ENCODE measurements around the gene CASP10.
"Not testable (repeated sequence)": the region's sequence is repeated elsewhere in the genome, so short reads cannot be mapped to it uniquely, and the experiment has no call there.

CASP10 gene

DNA sequence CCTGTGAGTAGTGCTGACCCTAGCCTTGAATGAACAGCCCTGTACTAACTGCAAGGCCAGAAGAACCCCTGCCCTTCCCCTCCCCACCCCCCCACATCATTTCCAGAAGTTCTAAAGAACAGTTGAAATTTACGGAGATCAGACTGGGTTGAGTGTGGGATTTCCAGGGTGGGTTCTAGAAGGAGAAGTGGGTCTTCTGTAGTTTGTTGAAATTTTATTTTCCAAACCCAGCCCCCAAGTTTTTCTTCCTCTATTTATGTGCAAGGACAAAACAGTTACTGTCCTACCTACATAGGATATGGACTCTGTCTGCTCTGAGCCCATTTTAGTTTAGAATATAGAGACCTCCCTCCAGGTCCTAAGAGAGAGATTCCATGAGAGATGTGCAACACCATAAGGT is 26.3 kb upstream of the CASP10 start:
- DNase-seq, result no peak

- DNase-seq, result no peak
Measured at GRCh38 chr2:201157694-201158093, 25.2 kb upstream of the CASP10 start.

DNA sequence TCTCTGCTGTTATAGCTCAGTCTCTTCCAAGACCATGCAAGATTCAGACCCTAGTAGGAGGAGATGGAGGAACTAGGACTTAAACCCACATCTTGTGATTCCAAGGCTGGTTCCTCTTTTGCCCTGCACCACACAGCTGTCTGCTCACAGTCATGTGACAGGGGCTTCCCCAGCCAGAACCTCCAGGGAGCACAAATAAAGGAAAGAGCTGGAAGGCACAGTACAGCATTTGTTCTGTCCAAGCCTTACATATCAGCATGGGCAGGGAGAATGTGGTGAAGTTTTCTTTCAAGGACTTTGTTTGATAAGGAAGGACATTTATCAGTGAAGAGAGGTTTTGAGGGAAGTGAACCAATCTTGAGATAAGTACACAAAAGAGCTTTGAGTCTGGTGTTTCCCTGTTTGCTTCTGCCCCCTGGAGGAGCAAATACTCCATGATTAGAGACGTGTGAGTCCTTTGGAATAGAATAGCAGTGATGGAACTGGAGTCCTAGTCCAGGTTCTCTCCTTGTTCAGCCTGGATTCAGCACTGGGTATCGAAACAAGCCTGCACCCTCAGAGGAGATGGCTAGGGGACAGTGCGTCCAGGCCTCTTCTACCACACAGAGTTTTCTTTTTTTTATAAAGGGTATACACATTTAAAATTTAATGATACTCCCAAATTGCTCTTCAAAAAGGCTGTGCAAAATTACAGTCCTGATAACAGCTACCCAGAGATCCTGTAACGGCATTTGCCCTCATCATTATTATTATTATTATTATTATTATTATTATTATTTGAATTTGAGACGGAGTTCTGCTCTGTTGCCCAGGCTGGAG is 24.6 kb upstream of the CASP10 start:
- DNase-seq, result no peak

GRCh38 chr2:201164166-201164565 is 18.8 kb upstream of the CASP10 start:
- no peak for DNase-seq

DNA sequence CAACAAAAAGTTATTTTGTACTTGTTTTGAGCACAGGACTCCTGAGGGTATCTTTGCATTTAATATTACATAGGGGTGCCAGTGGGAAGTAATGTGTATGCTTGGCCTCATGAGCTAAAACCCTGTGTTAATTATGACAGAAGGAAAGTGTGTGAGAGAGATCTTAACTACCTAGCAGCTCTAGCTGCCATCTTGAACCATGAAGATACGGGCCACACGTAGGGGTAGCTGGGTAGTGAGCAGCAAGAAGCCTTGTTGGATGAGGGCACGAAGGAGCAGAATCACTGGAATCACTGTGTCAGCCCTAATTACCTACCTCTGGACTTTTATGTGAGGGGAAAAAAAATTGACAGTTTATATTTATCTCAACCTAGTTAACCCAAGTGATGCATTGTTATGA is 15.4 kb upstream of the CASP10 start:
- DNase-seq, result no peak

DNA sequence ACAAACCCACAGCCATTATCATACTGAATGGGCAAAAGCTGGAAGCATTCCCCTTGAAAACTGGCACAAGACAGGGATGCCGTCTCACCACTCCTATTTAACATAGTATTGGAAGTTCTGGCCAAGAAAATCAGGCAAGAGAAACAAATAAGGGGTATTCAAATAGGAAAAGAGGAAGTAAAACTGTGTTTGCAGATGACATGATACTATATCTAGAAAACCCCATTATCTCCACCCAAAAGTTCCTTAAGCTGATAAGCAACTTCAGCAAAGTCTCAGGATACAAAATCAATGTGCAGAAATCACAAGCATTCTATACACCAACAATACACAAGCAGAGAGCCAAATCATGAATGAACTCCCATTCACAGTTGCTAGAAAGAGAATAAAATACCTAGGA is 14.4 kb upstream of the CASP10 start:
- not testable (repeated sequence) for DNase-seq

GRCh38 chr2:201171259-201171814 is 11.6 kb upstream of the CASP10 start:
- no peak for DNase-seq

DNA sequence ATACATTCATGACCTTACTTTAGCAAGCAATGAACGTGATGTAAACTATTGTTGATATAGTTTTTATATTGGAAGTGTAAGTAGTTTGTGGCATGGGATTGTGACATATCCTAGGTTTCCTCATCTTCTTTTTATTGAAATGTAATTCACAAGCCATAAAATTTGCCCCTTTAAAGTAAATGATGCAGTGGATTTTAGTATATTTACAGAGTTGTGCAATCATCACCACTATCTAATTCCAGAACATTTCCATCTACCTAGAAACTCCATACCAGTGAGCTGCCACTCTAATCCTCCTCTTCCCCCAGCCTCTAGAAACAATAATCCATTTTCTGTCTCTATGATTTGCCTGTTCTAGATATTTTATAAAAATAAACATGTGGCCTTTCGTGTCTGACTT is 10.7 kb upstream of the CASP10 start:
- DNase-seq, result no peak

GRCh38 chr2:201174687-201175086 is 8.3 kb upstream of the CASP10 start:
- DNase-seq, result no peak

- no peak for DNase-seq
Measured at GRCh38 chr2:201176081-201176481, 6.9 kb upstream of the CASP10 start.

DNA sequence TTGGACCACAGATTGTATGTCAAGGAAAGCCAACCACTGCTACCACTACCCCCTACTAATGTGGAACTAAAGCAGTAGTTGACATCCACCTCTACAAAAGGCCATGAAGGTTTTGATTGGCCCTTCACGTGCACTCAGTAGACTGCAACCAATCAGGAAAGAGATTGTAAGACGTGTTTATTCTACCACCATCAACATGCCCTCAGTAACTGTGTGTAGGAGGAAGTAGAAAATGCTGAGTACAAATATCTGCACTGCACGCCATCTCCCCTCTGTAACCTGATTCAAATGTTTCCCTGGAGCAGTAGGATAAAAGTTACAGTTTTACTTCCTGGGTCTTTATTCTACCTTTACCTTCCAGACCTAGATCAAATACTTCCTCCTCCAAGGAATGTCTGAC is 2.9 kb upstream of the CASP10 start:
- DNase-seq, result no peak

DNA sequence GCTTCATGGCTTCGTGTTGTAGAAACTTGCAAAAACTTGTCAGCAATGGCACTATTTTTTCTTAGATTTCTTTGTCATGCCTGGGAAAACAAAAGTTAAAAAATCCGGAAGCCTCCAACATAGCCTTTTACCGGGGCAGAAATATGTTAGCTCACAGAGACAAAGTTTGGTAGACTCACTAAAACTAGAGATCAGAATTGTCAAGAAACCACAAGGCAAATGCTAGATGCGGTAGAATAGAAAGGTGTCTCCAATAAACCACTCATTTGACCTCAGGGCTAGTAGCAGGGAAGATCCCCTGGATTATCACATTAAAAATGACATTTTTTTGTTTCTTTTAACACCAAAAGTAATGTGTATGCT is 405 bp downstream of the CASP10 start:
- no peak for DNase-seq

GRCh38 chr2:201183835-201184234 is 894 bp downstream of the CASP10 start:
- not testable (repeated sequence) for DNase-seq

DNA sequence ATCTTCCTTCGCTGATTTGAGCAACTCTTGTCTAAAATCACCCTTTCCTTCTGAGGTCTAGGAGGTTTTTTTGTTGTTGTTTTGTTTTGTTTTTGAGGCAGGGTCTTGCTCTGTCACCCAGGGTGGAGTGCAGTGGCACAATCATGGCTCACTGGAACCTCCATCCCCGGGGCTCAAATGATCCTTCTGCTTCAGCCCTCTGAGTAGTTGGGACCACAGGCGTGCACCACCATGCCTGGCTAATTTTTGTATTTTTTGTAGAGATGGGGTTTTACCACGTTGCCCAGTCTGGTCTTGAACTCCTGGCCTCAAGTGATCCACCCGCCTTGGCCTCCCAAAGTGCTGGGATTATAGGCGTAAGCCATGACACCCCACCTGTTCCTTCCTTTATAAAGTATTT is 1.3 kb downstream of the CASP10 start:
- not testable (repeated sequence) for DNase-seq

DNA sequence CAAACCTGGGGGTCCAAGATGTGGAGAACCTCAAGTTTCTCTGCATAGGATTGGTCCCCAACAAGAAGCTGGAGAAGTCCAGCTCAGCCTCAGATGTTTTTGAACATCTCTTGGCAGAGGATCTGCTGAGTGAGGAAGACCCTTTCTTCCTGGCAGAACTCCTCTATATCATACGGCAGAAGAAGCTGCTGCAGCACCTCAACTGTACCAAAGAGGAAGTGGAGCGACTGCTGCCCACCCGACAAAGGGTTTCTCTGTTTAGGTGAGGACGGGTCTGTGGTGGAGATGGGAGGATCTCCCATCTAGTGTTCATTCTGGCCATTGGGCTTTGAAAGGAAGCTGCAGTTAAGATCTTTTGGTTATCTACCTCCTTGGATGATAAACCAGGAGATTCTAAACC is 2.9 kb downstream of the CASP10 start:
- DNase-seq, result no peak

DNA sequence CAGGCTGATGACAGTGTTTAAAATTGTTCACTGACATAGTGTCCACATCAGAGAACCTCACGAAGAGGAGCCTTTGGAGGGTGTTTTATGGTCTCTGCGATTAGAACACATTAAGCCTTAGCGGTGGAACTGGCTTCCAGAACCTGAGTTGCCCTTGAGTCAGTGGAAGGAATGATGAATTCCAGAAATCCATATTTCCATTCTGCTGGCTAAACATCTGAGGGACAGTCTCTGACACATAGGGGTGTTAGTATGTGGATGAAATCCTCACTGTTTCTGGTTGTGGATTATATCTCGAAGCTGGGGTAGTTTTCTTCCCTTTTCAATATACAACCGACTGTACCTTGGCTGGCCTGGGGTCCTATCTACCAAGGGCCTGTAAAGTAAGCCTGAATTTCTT is 4.0 kb downstream of the CASP10 start:
- no peak for DNase-seq

DNA sequence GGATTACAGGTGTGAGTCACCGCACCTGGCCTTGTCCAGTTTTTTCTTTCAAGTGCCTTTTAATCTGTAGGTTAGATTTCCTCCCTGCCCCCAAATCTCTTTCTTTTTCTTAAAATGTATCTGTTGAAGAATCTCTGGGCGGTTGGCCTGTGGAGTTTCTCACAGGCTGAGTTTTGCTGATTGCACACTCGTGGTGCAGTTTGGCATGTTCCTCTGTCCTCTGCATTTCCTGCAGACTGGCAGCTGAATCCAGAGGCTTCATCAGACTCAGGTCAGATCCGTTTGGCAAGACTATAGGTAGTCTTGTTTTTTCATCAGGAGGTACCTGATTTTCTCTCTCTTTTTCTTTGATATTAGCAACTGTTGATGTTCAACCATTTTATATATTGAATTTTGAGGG is 5.5 kb downstream of the CASP10 start:
- no peak for DNase-seq

DNA sequence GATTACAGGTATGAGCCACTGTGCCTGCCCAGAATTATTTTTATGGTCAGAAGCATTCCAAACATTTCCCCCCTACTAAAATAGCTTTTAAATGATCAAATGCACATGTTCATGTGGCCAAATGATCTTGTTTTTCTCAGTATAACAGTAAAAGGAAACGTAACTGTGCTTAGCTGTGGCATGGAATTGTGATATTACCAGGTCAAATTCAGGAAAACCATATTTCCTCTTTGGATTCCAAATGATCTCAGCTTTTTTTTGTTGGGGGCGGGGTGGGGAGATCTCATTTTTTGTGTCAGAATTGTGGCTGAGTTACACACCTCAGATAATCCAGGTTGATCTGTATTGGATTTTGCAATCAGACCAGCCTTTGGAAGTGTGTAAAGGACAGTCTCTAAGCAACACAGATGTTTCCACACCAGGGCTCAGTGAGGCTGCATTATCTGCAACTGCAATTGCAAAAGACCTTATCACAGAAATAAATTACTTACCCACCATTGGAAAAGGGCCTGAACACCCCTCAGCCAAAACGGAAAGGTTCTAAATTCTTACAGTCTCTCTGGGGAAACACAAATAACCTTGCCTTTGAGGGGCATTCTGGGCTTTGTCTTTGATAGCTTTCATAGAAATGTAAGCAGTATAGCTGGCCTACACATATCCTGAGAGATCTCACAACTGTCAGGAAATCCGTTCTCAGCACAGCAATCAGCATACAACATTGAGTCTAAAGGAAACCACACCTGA is 8.4 kb downstream of the CASP10 start:
- no peak for DNase-seq

- DNase-seq, result no peak
Measured at GRCh38 chr2:201194097-201194496, 11.2 kb downstream of the CASP10 start.

GRCh38 chr2:201195331-201195730 is 12.4 kb downstream of the CASP10 start:
- no peak for DNase-seq

GRCh38 chr2:201196003-201196402 is 13.1 kb downstream of the CASP10 start:
- no peak for DNase-seq

DNA sequence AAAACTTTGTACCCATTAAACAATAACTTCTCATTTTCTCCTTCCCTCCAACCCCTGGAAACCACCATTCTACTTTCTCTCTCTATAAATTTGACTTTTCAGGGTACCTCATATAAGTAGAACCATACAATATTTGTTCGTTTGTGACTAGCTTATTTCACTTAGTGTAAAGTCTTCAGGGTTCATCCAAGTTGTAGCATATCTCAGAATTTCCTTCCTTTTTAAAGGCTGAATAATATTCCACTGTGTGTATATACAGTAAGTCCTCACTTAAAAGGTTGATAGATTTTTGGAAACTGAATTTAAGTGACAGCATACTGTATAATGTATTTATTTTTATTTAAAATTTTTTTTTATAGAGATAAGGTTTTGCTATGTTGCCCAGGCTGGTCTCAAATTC is 13.9 kb downstream of the CASP10 start:
- no peak for DNase-seq

GRCh38 chr2:201197781-201198180 is 14.8 kb downstream of the CASP10 start:
- no peak for DNase-seq

DNA sequence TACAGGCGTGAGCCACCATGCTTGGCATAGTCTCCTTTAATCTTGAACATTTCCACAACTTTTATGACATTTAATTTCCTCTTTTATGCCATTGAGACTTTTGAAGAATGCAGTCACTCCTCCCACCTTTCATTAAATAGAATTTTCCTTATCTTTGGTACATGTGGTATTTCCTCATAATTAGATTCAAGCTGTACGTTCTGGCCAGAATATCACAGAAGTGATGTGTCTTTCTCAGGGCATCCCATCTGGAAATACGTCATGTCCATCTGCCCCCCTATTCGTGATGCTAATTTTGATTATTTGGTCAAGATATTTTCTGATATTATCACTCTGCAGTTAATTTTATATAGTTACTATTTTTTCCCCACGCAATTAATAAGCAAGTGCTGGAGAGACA is 16.9 kb downstream of the CASP10 start:
- no peak for DNase-seq
